Myocyte (in vitro differentiated cells): ENCODE measurements around the gene NRXN3. TPM values are rescaled to one million over a fixed set of nuclear protein-coding genes. Genes with fewer than 3 reads are reported as not detected.

Experiments
- DNase-seq: peaks from one replicate; pipeline ENCODE4 v3.0.0-alpha.2; 2012; ENCODE audit warnings: low read depth
- total RNA-seq: library from RNA; depleted of rRNA; stranded (reverse); fragments of >200 nt; gene quantifications from 2 replicates; pipeline ENCODE4 v1.2.3, GENCODE V29; 2014

Gene NRXN3
- total RNA-seq, 1 donor from 2014 or later, result 0.05 TPM

GRCh38 chr14:79596551-79596950, 1426.4 kb downstream of the NRXN3 start:
- no peak for DNase-seq

GRCh38 chr14:79597566-79597965, 1427.4 kb downstream of the NRXN3 start:
- DNase-seq, result no peak

GRCh38 chr14:79598339-79598738, 1428.2 kb downstream of the NRXN3 start:
- DNase-seq, result no peak

GRCh38 chr14:79599239-79599638, 1429.1 kb downstream of the NRXN3 start:
- DNase-seq, result no peak

GRCh38 chr14:79600406-79600805, 1430.2 kb downstream of the NRXN3 start:
- DNase-seq, result no peak

- DNase-seq, result no peak
These were observed 1431.4 kb downstream of the NRXN3 start for GRCh38 chr14:79601579-79601978.

GRCh38 chr14:79602045-79602444, 1431.9 kb downstream of the NRXN3 start:
- DNase-seq, result no peak

GRCh38 chr14:79602742-79603141, 1432.6 kb downstream of the NRXN3 start:
- no peak for DNase-seq

GRCh38 chr14:79605849-79606248, 1435.7 kb downstream of the NRXN3 start:
- DNase-seq, result no peak

- DNase-seq, result no peak
These were observed 1438.3 kb downstream of the NRXN3 start for GRCh38 chr14:79608446-79608845.

- no peak for DNase-seq
These were observed 1443.5 kb downstream of the NRXN3 start for GRCh38 chr14:79613625-79614024.

GRCh38 chr14:79614448-79614847, 1444.3 kb downstream of the NRXN3 start:
- DNase-seq, result no peak

- DNase-seq, result no peak
These were observed 1456.9 kb downstream of the NRXN3 start for GRCh38 chr14:79627058-79627457.

- DNase-seq, result no peak
These were observed 1459.5 kb downstream of the NRXN3 start for GRCh38 chr14:79629411-79630287.

GRCh38 chr14:79630288-79630960, 1460.3 kb downstream of the NRXN3 start:
- no peak for DNase-seq

GRCh38 chr14:79631276-79631675, 1461.1 kb downstream of the NRXN3 start:
- DNase-seq, result no peak

- peak; percentile 52 for DNase-seq
These were observed 1468.6 kb downstream of the NRXN3 start for GRCh38 chr14:79638672-79639266.

GRCh38 chr14:79639613-79640012, 1469.4 kb downstream of the NRXN3 start:
- DNase-seq, result no peak

- DNase-seq, result no peak
These were observed 1471.2 kb downstream of the NRXN3 start for GRCh38 chr14:79641371-79641770.

- no peak for DNase-seq
These were observed 1473.0 kb downstream of the NRXN3 start for GRCh38 chr14:79643132-79643531.

- no peak for DNase-seq
These were observed 1475.7 kb downstream of the NRXN3 start for GRCh38 chr14:79645753-79646362.

- no peak for DNase-seq
These were observed 1479.7 kb downstream of the NRXN3 start for GRCh38 chr14:79649856-79650255.
